GM21528 (cell line): Measurements from ENCODE around the gene NREP.

Experiments
- ATAC-seq: cut with Tn5 transposase; IDR thresholded peaks from one replicate; pipeline ENCODE4 v1.9.1; 2021; ENCODE audit warnings: mild to moderate bottlenecking, moderate library complexity; ENCODE audit not compliant: unreplicated experiment, low FRiP score

The NREP gene

DNA sequence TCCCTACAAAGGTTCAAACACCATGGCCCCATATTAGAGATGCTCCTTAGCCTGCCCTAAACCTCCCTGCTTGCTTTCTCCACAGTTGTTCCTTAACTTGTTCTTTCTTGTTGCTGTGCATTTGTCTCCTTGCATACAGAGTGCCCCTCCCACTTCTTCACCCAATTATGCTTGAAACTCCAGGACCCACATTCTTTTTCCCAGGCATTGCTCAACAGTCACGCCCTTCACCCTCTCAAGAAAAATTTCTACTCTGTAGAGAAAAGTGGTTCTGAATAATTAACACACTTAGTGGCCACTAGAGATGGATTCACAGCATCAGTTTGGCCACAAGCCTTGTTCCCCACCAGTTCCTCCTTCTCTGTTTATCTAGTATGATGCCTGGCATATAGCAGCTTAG is 57.7 kb downstream of the NREP start:
- ATAC-seq, result no peak

- ATAC-seq, result no peak
Measured at GRCh38 chr5:111697881-111698757, 58.9 kb downstream of the NREP start.

DNA sequence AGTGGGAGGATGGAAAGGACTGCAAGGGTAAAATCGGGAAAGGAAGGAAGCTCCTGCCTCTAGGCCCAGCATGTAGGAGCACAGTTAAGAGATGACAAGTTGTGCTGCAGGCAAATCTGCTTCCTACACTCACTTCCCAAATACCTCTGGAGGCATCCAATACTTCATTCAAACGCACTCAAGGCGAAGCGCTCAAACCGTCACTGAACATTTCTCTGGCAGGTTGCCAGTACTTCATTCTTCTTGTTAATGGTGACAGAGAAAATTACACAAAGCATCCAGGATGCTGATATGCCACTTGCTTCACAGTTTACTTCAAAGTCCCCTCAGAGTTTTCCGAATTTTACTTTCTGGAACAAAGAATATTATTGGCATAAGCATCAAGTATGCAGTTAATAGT is 59.8 kb downstream of the NREP start:
- ATAC-seq, result no peak

- no peak for ATAC-seq
Measured at GRCh38 chr5:111695991-111696390, 61.0 kb downstream of the NREP start.

- ATAC-seq, result no peak
Measured at GRCh38 chr5:111694133-111694532, 62.9 kb downstream of the NREP start.

GRCh38 chr5:111691914-111692313 is 65.1 kb downstream of the NREP start:
- no peak for ATAC-seq

- no peak for ATAC-seq
Measured at GRCh38 chr5:111691508-111691907, 65.5 kb downstream of the NREP start.

DNA sequence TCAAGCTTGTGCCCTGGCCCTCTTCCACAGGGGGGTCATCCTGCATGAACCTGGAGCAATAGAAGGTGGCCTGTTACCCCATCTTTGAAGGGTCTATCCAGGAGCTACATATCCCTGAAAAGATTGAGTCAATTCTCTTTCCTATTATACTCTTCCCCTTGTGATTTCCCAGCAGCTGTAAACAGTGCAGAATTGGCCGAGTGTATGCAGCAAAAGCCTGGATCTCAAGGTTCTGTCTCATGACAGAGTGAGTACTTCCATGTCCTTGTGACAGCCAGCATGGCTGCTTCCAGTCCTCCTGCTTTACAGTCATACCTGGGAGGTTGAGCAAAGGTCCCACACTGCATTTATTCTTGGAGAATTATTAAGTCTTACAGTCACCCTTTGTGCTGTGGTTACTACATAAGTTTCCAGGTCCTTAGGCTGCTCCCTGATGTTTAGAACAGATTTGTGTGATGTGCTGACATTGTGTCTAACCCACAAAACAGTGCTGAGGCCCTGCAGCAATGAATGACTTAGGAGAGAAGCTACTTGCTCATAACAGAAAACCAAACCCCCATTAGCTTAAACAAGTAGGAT is 67.5 kb downstream of the NREP start:
- ATAC-seq, result no peak

- ATAC-seq, result peak; percentile 63
Measured at GRCh38 chr5:111685969-111686368, 71.0 kb downstream of the NREP start.

DNA sequence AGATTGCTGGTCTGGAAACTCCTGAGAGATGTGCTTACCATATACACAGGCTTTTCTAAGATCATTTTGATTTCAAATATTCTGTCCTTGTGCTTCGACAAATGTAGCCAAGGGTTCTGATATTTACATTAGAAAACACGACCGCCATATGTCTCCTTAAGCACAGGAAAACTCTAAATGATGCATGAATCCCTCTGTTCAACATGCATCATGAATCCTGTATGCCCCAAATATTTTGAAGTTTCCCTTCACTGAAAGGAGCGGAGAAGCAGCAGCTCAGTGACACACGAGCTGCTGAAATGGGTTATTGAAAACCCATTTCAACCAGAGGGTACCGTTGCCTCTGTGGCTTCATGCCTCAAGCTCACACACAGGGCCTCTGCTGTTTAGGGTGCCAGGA is 74.4 kb downstream of the NREP start:
- ATAC-seq, result no peak

DNA sequence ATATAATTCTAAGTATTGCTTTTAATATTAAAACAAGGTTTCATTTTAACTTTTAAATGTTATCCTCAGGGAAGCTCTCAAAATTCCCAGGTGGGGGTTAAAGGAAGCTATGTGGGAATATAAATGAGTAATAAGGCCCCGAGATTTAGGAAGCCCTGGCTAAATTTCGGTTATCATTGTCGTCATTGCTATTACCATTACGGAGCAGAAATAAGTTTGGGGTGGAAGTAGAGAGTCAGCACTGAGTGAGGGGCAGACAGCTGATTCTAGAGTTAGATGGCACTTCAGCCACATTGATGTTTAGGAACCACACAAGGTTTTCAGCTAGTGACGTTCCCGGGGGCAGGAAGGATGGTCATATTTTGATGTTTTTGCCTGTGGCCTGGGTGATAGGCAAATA is 74.9 kb downstream of the NREP start:
- no peak for ATAC-seq

GRCh38 chr5:111681414-111682120 is 75.4 kb downstream of the NREP start:
- no peak for ATAC-seq

GRCh38 chr5:111680737-111681413 is 76.1 kb downstream of the NREP start:
- no peak for ATAC-seq

- ATAC-seq, result no peak
Measured at GRCh38 chr5:111679611-111680010, 77.4 kb downstream of the NREP start.
